Motor neuron (in vitro differentiated cells): ENCODE data around the gene CTTNBP2NL. TPM values are rescaled to one million over a fixed set of nuclear protein-coding genes. Genes with fewer than 3 reads are reported as not detected.

Experiments used
- ATAC-seq, 8 experiments: fragments of 200-7000 bp; cut with Tn5 transposase; replicated peaks in 6 of 8; 2 replicates each; pipeline ENCODE4 v1.8.0; 2021; ENCODE audit warnings: mild to moderate bottlenecking in 8 of 8, moderate library complexity in 8 of 8
- H3K27ac ChIP-seq, 2 donors: fragments of 250-450 bp; sonication (Bioruptor Pico); 2 replicates each; pipeline ENCODE4 v1.9.0; 2021; ENCODE audit warnings: antibody characterized with exemption in 2 of 2, mild to moderate bottlenecking in 2 of 2, moderate library complexity in 1 of 2
- H3K4me1 ChIP-seq, 2 donors: fragments of 250-450 bp; sonication (Bioruptor Pico); replicated peaks in 1 of 2; 2 replicates each; pipeline ENCODE4 v1.6.1; 2021; ENCODE audit warnings: antibody characterized with exemption in 2 of 2, mild to moderate bottlenecking in 2 of 2, moderate library complexity in 1 of 2
- H3K4me3 ChIP-seq, 5 donors: fragments of 250-450 bp; sonication (Bioruptor Pico); 2 replicates each; pipeline ENCODE4 v1.9.0; 2021; ENCODE audit warnings: antibody characterized with exemption in 5 of 5, mild to moderate bottlenecking in 5 of 5, moderate library complexity in 4 of 5
- WGBS, 10 experiments: fragments of 450-650 bp; shearing (Covaris generic); methylation state at CpG; one replicate each; pipeline ENCODE4 v1.0.0; 2022; 5-methylcytosine and 5-hydroxymethylcytosine counted together
- in situ Hi-C, 9 experiments: fragments of 400-800 bp; cut with MboI; loops; one replicate each; pipeline ENCODE4 v1.15.0; 2021; ENCODE audit warnings: low sequenced_read_pairs in 9 of 9, low pct_unique_long_range_greater_than_20kb in 2 of 9; ENCODE audit not compliant: unreplicated experiment in 9 of 9
- total RNA-seq, 8 experiments: library from RNA; unstranded; fragments of 300-600 nt; gene quantifications; 2 replicates each; pipeline versions ENCODE4 v1.2.3 to v1.2.4, GENCODE V29; 2022

CTTNBP2NL gene
- total RNA-seq, 8 experiments from 2014 or later: 8.7 to 31.0 (median 25.2) TPM

GRCh38 chr1:112505878-112506277, 109.9 kb downstream of the CTTNBP2NL start:
- H3K4me1 ChIP-seq: peaks cover 3 to 6% of the 10 kb centered on the region in 2 donors
- WGBS, 10 experiments: 70 to 96% (median 81%) methylated on average over 2 to 3 of the region's 3 CpGs; no CpG with 5 or more reads in 3 of the 10 experiments
- in situ Hi-C loops: loop anchor here in 1 of 9 experiments (25.0 kb wide), 1 partner anchor 106 kb away; the partner anchor contains the start of genes CAPZA1 and ST7L
- no peak for ATAC-seq
- no peak overlapping the region for H3K4me3 ChIP-seq
- H3K27ac ChIP-seq: no peak overlapping the region

DNA sequence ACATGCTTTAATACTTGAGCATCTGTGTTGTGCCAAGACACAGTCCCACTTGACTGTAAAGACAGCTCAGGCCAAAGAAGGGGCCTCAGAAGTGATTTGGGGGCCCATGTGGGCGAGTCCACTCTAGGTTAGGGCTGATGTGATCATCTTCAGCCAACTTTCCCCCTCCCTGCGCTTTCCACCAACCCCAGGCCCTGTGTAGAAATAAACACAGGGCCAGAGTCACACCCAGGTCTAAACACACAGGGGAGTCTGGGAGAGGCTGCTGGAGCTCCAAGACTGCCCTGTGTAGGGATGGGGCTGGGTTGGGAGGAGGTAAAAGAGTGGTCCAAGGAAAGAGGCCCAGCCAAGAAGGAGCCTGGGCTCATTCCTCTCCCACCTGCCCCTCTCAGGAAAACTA, 110.3 kb downstream of the CTTNBP2NL start:
- no peak overlapping the region for H3K4me3 ChIP-seq
- in situ Hi-C loops: loop anchor here in 1 of 9 experiments (25.0 kb wide), 1 partner anchor 106 kb away; the partner anchor contains the start of genes CAPZA1 and ST7L
- H3K27ac ChIP-seq: no peak overlapping the region
- H3K4me1 ChIP-seq: peaks cover 3 to 6% of the 10 kb centered on the region in 2 donors
- WGBS, 10 experiments: 17 to 100% (median 80%) methylated on average over 1 to 2 of the region's 2 CpGs; no CpG with 5 or more reads in 3 of the 10 experiments
- ATAC-seq: no peak

- ATAC-seq: no peak
- H3K4me1 ChIP-seq: peaks cover 0 to 4% of the 10 kb centered on the region in 2 donors
- H3K27ac ChIP-seq: no peak overlapping the region
- in situ Hi-C loops: loop anchor here in 1 of 9 experiments (25.0 kb wide), 1 partner anchor 106 kb away; the partner anchor contains the start of genes CAPZA1 and ST7L
- 76 to 100% (median 86%) methylated on average over 1 to 6 of the region's 8 CpGs; no CpG with 5 or more reads in 2 of the 10 experiments for WGBS, 10 experiments
- H3K4me3 ChIP-seq: no peak overlapping the region
Observed at GRCh38 chr1:112506731-112507130, 110.7 kb downstream of the CTTNBP2NL start.

GRCh38 chr1:112507336-112507735, 111.3 kb downstream of the CTTNBP2NL start:
- ATAC-seq: no peak
- peaks cover 0 to 2% of the 10 kb centered on the region in 2 donors for H3K4me1 ChIP-seq
- no peak overlapping the region for H3K27ac ChIP-seq
- no peak overlapping the region for H3K4me3 ChIP-seq
- 0 to 100% (median 67%) methylated on average over 1 to 6 of the region's 9 CpGs; no CpG with 5 or more reads in 5 of the 10 experiments for WGBS, 10 experiments
- in situ Hi-C loops: loop anchor here in 1 of 9 experiments (25.0 kb wide), 1 partner anchor 105 kb away; the partner anchor contains the start of genes CAPZA1 and ST7L

- no peaks in the 10 kb centered on the region for H3K4me1 ChIP-seq
- in situ Hi-C loops: loop anchor here in 1 of 9 experiments (25.0 kb wide), 1 partner anchor 104 kb away; the partner anchor contains the start of genes CAPZA1 and ST7L
- WGBS, 10 experiments: 0% methylated on average over 1 of the region's 15 CpGs; no CpG with 5 or more reads in 8 of the 10 experiments
- H3K27ac ChIP-seq: no peak overlapping the region
- ATAC-seq: peak; percentile 22 to 62 (median 54)
- peak overlapping the region; percentile 33 to 44 (median 40) for H3K4me3 ChIP-seq
Observed at GRCh38 chr1:112507921-112508277, 111.9 kb downstream of the CTTNBP2NL start.

- WGBS, 10 experiments: 0% methylated on average over 1 to 4 of the region's 69 CpGs; no CpG with 5 or more reads in 7 of the 10 experiments
- in situ Hi-C loops: loop anchor here in 1 of 9 experiments (25.0 kb wide), 1 partner anchor 104 kb away; the partner anchor contains the start of genes CAPZA1 and ST7L
- H3K4me3 ChIP-seq: peak within 1 kb of the TSS; percentile 33 to 44 (median 40)
- H3K27ac ChIP-seq: no peak within 1 kb of the TSS
- peak; percentile 31 to 89 (median 84) for ATAC-seq
- H3K4me1 ChIP-seq: no peaks in the 10 kb centered on the region
Observed at GRCh38 chr1:112508278-112509004, 112.4 kb downstream of the CTTNBP2NL start, which contains the start of gene WNT2B. WNT2B (plus strand) TSS chr1:112508965; CDS start chr1:112509263, 298 bp downstream.

GRCh38 chr1:112509005-112509659, 113.1 kb downstream of the CTTNBP2NL start:
- Histone ChIP-seq H3K4me3 (peak overlapping the region; percentile 33 to 44 (median 40)), H3K4me1 (no peaks in the 10 kb centered on the region), H3K27ac (no peak overlapping the region)
- peak in 7 of 8 experiments; percentile 7 to 42 (median 26) for ATAC-seq
- WGBS, 10 experiments: 7 to 37% (median 19%) methylated on average over 3 to 15 of the region's 66 CpGs; no CpG with 5 or more reads in 6 of the 10 experiments
- in situ Hi-C loops: loop anchor here in 1 of 9 experiments (25.0 kb wide), 1 partner anchor 103 kb away; the partner anchor contains the start of genes CAPZA1 and ST7L

GRCh38 chr1:112509660-112510178, 113.7 kb downstream of the CTTNBP2NL start:
- 17 to 80% (median 51%) methylated on average over 1 to 10 of the region's 16 CpGs; no CpG with 5 or more reads in 1 of the 10 experiments for WGBS, 10 experiments
- no peak overlapping the region for H3K4me3 ChIP-seq
- H3K4me1 ChIP-seq: no peaks in the 10 kb centered on the region
- H3K27ac ChIP-seq: no peak overlapping the region
- in situ Hi-C loops: loop anchor here in 1 of 9 experiments (25.0 kb wide), 1 partner anchor 103 kb away; the partner anchor contains the start of genes CAPZA1 and ST7L
- ATAC-seq: no peak

DNA sequence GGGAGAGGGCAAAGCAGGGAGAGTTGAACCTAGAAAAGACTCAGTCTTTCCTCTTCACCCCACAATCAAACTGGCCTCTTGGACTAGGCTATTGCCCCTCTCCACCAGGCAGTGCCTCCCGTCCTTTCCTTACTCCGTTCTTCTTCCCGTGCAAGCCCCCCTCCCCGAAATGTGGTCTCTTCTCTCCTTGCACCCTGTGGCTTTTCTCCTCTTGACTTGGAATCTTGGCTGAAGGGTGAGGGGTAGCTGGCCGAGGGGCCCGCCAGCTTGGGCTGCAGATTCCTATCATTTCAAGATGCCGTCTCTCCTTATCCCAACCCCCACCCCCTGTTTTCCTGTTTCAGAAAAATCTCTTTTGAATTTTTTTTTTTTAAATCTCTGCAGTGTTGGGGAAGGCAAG, 114.3 kb downstream of the CTTNBP2NL start:
- in situ Hi-C loops: loop anchor here in 1 of 9 experiments (25.0 kb wide), 1 partner anchor 102 kb away; the partner anchor contains the start of genes CAPZA1 and ST7L
- no peak for ATAC-seq
- Histone ChIP-seq H3K27ac (no peak overlapping the region), H3K4me3 (no peak overlapping the region), H3K4me1 (peaks cover 0 to under 1% of the 10 kb centered on the region in 2 donors)
- WGBS, 10 experiments: 11 to 100% (median 40%) methylated on average over 1 to 7 of the region's 7 CpGs; no CpG with 5 or more reads in 1 of the 10 experiments

Other genes with a start within 250 kb of the CTTNBP2NL start
- 1 to 10 TPM; 2.3 to 4.3 (median 3.5) TPM for gene WNT2B, start 112.8 kb downstream of the CTTNBP2NL start, total RNA-seq
- 10 to 100 TPM; 19.9 to 31.3 (median 28.2) TPM for gene ST7L, start 222.9 kb downstream of the CTTNBP2NL start, total RNA-seq
- 100 to 1,000 TPM; 119 to 210 (median 162) TPM for gene CAPZA1, start 223.6 kb downstream of the CTTNBP2NL start, total RNA-seq